SU-DHL-6 (cell line): Measurements from ENCODE around the gene SMIM32.
A peak's percentile ranks its signal among the peaks of the same experiment; 100 is the strongest.

ENCODE experiments used
- H2AFZ ChIP-seq: fragments of 200-600 bp; sonication (generic); 2 replicates; pipeline ENCODE4 v1.6.1; 2014; ENCODE audit warnings: low read depth, mild to moderate bottlenecking, moderate library complexity, mixed read lengths, antibody characterized with exemption, low read length; ENCODE audit not compliant: severe bottlenecking
- H3F3A ChIP-seq: fragments of 200-600 bp; shearing (Covaris generic); 2 replicates; pipeline ENCODE4 v1.6.0; 2016; ENCODE audit warnings: antibody characterized with exemption, mild to moderate bottlenecking; ENCODE audit not compliant: insufficient read depth
- H3K27ac ChIP-seq: fragments of 200-600 bp; sonication (generic); 2 replicates; pipeline ENCODE4 v1.5.1; 2016; ENCODE audit warnings: low read depth, mild to moderate bottlenecking, low read length, moderate library complexity, mixed read lengths
- H3K27me3 ChIP-seq: fragments of 200-600 bp; sonication (generic), shearing (Covaris generic); 2 replicates; pipeline ENCODE4 v1.6.0; 2014; ENCODE audit warnings: mild to moderate bottlenecking, low read length
- H3K36me3 ChIP-seq: fragments of 200-600 bp; sonication (generic); 2 replicates; pipeline ENCODE4 v1.6.1; 2014; ENCODE audit warnings: mild to moderate bottlenecking, low read length, mixed read lengths
- H3K4me2 ChIP-seq: fragments of 300-600, 200-600 bp; shearing (Covaris generic), sonication (generic); 2 replicates; pipeline ENCODE4 v1.6.0; 2014; ENCODE audit warnings: low read length, low read depth, mild to moderate bottlenecking; ENCODE audit not compliant: poor library complexity, severe bottlenecking
- H3K4me3 ChIP-seq: fragments of 200-600 bp; sonication (generic); 2 replicates; pipeline ENCODE4 v1.5.1; 2014; ENCODE audit warnings: antibody characterized with exemption, low read length, mild to moderate bottlenecking, mixed read lengths; ENCODE audit not compliant: insufficient read depth, poor library complexity, severe bottlenecking
- H3K79me2 ChIP-seq: fragments of 200-600 bp; sonication (generic); 2 replicates; pipeline ENCODE4 v1.6.1; 2014; ENCODE audit warnings: mild to moderate bottlenecking, low read length, moderate library complexity; ENCODE audit not compliant: insufficient read depth
- H3K9ac ChIP-seq: fragments of 200-600 bp; sonication (generic); 2 replicates; pipeline ENCODE4 v1.7.0; 2014; ENCODE audit warnings: mild to moderate bottlenecking, low read length
- H3K9me2 ChIP-seq: fragments of 200-600 bp; sonication (generic); replicated peaks from 2 replicates; pipeline ENCODE4 v1.6.1; 2014; ENCODE audit warnings: low read length; ENCODE audit not compliant: insufficient read depth
- H3K9me3 ChIP-seq: fragments of 200-600 bp; sonication (generic); 2 replicates; pipeline ENCODE4 v1.6.1; 2014; ENCODE audit warnings: low read length, mixed read lengths; ENCODE audit not compliant: insufficient read depth
- H4K20me1 ChIP-seq: fragments of 200-600 bp; sonication (generic); 2 replicates; pipeline ENCODE4 v1.6.1; 2014; ENCODE audit warnings: low read depth, mild to moderate bottlenecking, antibody characterized with exemption, low read length, moderate library complexity, mixed read lengths
- CTCF ChIP-seq: fragments of 200-600 bp; sonication (generic); IDR thresholded peaks from one replicate; pipeline ENCODE4 v1.5.1; 2017; ENCODE audit warnings: antibody characterized with exemption, mild to moderate bottlenecking, low read length, moderate library complexity; ENCODE audit not compliant: insufficient read depth, poor library complexity, severe bottlenecking
- EZH2phosphoT487 ChIP-seq: fragments of 200-600 bp; sonication (generic), shearing (Covaris generic); conservative IDR thresholded peaks from 2 replicates; pipeline ENCODE4 v1.6.1; 2018; ENCODE audit warnings: mild to moderate bottlenecking, antibody characterized with exemption, low read length, moderate library complexity, mixed read lengths

SMIM32 gene

GRCh38 chr5:136212252-136212721 is 19.3 kb upstream of the SMIM32 start:
- no peaks in the 10 kb centered on the region for H3F3A ChIP-seq
- no peaks in the 10 kb centered on the region for H4K20me1 ChIP-seq
- H3K4me3 ChIP-seq: no peak overlapping the region
- no peak overlapping the region for H3K9ac ChIP-seq
- no peak for TF ChIP-seq EZH2phosphoT487
- peak; percentile 97 for TF ChIP-seq CTCF
- H3K9me2 ChIP-seq: no peaks in the 10 kb centered on the region
- H3K36me3 ChIP-seq: no peaks in the 10 kb centered on the region
- H3K27me3 ChIP-seq: no peaks in the 10 kb centered on the region
- H3K27ac ChIP-seq: no peak overlapping the region
- no peaks in the 10 kb centered on the region for H3K9me3 ChIP-seq
- H3K4me2 ChIP-seq: no peak overlapping the region
- no peaks in the 10 kb centered on the region for H3K79me2 ChIP-seq
- no peak overlapping the region for H2AFZ ChIP-seq

- no peaks in the 10 kb centered on the region for H3K9me3 ChIP-seq
- H3F3A ChIP-seq: no peaks in the 10 kb centered on the region
- no peak overlapping the region for H2AFZ ChIP-seq
- H3K9ac ChIP-seq: no peak overlapping the region
- H3K27me3 ChIP-seq: no peaks in the 10 kb centered on the region
- no peak overlapping the region for H3K4me3 ChIP-seq
- H3K4me2 ChIP-seq: no peak overlapping the region
- TF ChIP-seq EZH2phosphoT487 (no peak), CTCF (no peak)
- no peaks in the 10 kb centered on the region for H3K36me3 ChIP-seq
- no peaks in the 10 kb centered on the region for H3K79me2 ChIP-seq
- H3K27ac ChIP-seq: no peak overlapping the region
- no peaks in the 10 kb centered on the region for H4K20me1 ChIP-seq
- H3K9me2 ChIP-seq: no peaks in the 10 kb centered on the region
Measured at GRCh38 chr5:136211282-136212040, 18.5 kb upstream of the SMIM32 start.

GRCh38 chr5:136210259-136210658 is 17.3 kb upstream of the SMIM32 start:
- H3K36me3 ChIP-seq: no peaks in the 10 kb centered on the region
- no peaks in the 10 kb centered on the region for H4K20me1 ChIP-seq
- H3K9ac ChIP-seq: no peak overlapping the region
- no peak overlapping the region for H3K4me3 ChIP-seq
- no peaks in the 10 kb centered on the region for H3K27me3 ChIP-seq
- H3K9me3 ChIP-seq: no peaks in the 10 kb centered on the region
- no peak for TF ChIP-seq EZH2phosphoT487
- TF ChIP-seq CTCF: no peak
- no peaks in the 10 kb centered on the region for H3K79me2 ChIP-seq
- H3K9me2 ChIP-seq: no peaks in the 10 kb centered on the region
- H3K27ac ChIP-seq: no peak overlapping the region
- no peak overlapping the region for H2AFZ ChIP-seq
- no peak overlapping the region for H3K4me2 ChIP-seq
- no peaks in the 10 kb centered on the region for H3F3A ChIP-seq
